K562 (cell line): Measurements from ENCODE around the gene CALHM3. TPM values are rescaled to one million over a fixed set of nuclear protein-coding genes. Genes with fewer than 3 reads are reported as not detected.
A peak's percentile ranks its signal among the peaks of the same experiment; 100 is the strongest.

Experiments
- BHLHE40 ChIP-seq: IDR thresholded peaks from 2 replicates; pipeline ENCODE4 v1.6.1; 2011; ENCODE audit warnings: low read length, improper control_type of control experiment
- DDX20 ChIP-seq: fragments of 450-650 bp; IDR thresholded peaks from 2 replicates; pipeline ENCODE4 v1.6.1; 2016; ENCODE audit warnings: missing genetic modification characterization, low read depth, mild to moderate bottlenecking, missing compliant biosample characterization, moderate library complexity
- ESRRB ChIP-seq: fragments of 250-450 bp; sonication (Bioruptor Pico); IDR thresholded peaks from 2 replicates; pipeline ENCODE4 v1.5.0; 2020; ENCODE audit warnings: mild to moderate bottlenecking, moderate library complexity, borderline replicate concordance
- ETV6 ChIP-seq, 3 experiments: fragments of 150-350 bp in 1 of 3; sonication (generic) in 1 of 3; formaldehyde crosslinking in 1 of 3; IDR thresholded peaks; 2 replicates each; pipeline versions ENCODE4 v1.6.1 to v1.8.0; 2014 to 2022; ENCODE audit warnings: borderline replicate concordance in 2 of 3, low read depth in 2 of 3, antibody characterized with exemption in 1 of 3, low read length in 1 of 3, mild to moderate bottlenecking in 1 of 3, missing genetic modification reagents in 1 of 3
- HDAC1 ChIP-seq, 2 experiments: fragments of 450-650 bp; IDR thresholded peaks; 2 replicates each; pipeline ENCODE4 v1.6.1; 2016 to 2017; ENCODE audit warnings: inconsistent platforms in 1 of 2, mild to moderate bottlenecking in 1 of 2, moderate library complexity in 1 of 2
- IRF2 ChIP-seq: sonication (generic); formaldehyde crosslinking; IDR thresholded peaks from 2 replicates; pipeline ENCODE4 v1.8.1; 2022; ENCODE audit warnings: mild to moderate bottlenecking, missing genetic modification reagents
- MAZ ChIP-seq, 2 experiments: fragments of 450-650 bp in 1 of 2; sonication (generic) in 1 of 2; formaldehyde crosslinking; IDR thresholded peaks in 1 of 2; conservative IDR thresholded peaks in 1 of 2; 2 replicates each; pipeline versions ENCODE4 v1.4.0 to v1.5.0; 2020; ENCODE audit warnings: mild to moderate bottlenecking in 1 of 2, missing genetic modification reagents in 1 of 2
- MTF1 ChIP-seq: fragments of 250-450 bp; sonication (Bioruptor Pico); IDR thresholded peaks from 2 replicates; pipeline ENCODE4 v1.9.0; 2021; ENCODE audit warnings: moderate library complexity, mild to moderate bottlenecking, inconsistent platforms, borderline replicate concordance
- NFATC3 ChIP-seq: fragments of 450-650 bp; IDR thresholded peaks from 2 replicates; pipeline ENCODE4 v1.6.1; 2017; ENCODE audit warnings: mild to moderate bottlenecking
- NFRKB ChIP-seq: fragments of 450-650 bp; IDR thresholded peaks from 2 replicates; pipeline ENCODE4 v1.6.1; 2016; ENCODE audit warnings: low read depth
- PHF20 ChIP-seq: fragments of 450-650 bp; IDR thresholded peaks from 2 replicates; pipeline ENCODE4 v1.6.1; 2018; ENCODE audit not compliant: partially characterized antibody
- POLR2A ChIP-seq: fragments of 450-650 bp; conservative IDR thresholded peaks from 2 replicates; pipeline ENCODE4 v1.6.1; 2016
- POLR3G ChIP-seq: IDR thresholded peaks from 2 replicates; pipeline ENCODE4 v1.6.1; 2011; ENCODE audit not compliant: insufficient read length, insufficient replicate concordance; ENCODE audit errors: extremely low read depth
- SP1 ChIP-seq: sonication (generic); formaldehyde crosslinking; IDR thresholded peaks from 2 replicates; pipeline ENCODE4 v1.8.1; 2022; ENCODE audit warnings: mild to moderate bottlenecking, missing genetic modification reagents
- TAF15 ChIP-seq: fragments of 200-400 bp; formaldehyde crosslinking; IDR thresholded peaks from 2 replicates; pipeline ENCODE4 v1.6.1; 2017; ENCODE audit warnings: mild to moderate bottlenecking, low read depth, low read length, moderate library complexity
- UBTF ChIP-seq, 2 experiments: IDR thresholded peaks; 2 replicates each; pipeline ENCODE4 v1.6.1; 2012; ENCODE audit warnings: improper control_type of control experiment in 2 of 2, low read depth in 2 of 2, low read length in 2 of 2, borderline replicate concordance in 1 of 2
- XRCC5 ChIP-seq: fragments of 200-400 bp; formaldehyde crosslinking; IDR thresholded peaks from 2 replicates; pipeline ENCODE4 v1.6.1; 2017; ENCODE audit warnings: low read depth, mild to moderate bottlenecking, low read length
- ZC3H8 ChIP-seq: fragments of 450-650 bp; IDR thresholded peaks from 2 replicates; pipeline ENCODE4 v1.6.1; 2017
- ZFP30 ChIP-seq: fragments of 250-450 bp; sonication (Bioruptor Pico); IDR thresholded peaks from 2 replicates; pipeline ENCODE4 v1.8.0; 2022; ENCODE audit warnings: moderate library complexity, mild to moderate bottlenecking, inconsistent platforms, borderline replicate concordance
- ZNF165 ChIP-seq: fragments of 250-450 bp; sonication (Bioruptor Pico); IDR thresholded peaks from 2 replicates; pipeline ENCODE4 v1.4.0; 2020; ENCODE audit warnings: borderline replicate concordance
- ZNF764 ChIP-seq: fragments of 250-450 bp; sonication (Bioruptor Pico); IDR thresholded peaks from 2 replicates; pipeline ENCODE4 v1.4.0; 2020; ENCODE audit warnings: low read depth, mild to moderate bottlenecking, moderate library complexity
- polyA plus RNA-seq, 8 experiments: library from polyadenylated mRNA; depleted of rRNA in 4 of 8; stranded (reverse) in 5 of 8; unstranded in 3 of 8; fragments of >200 nt; fragmentation: Nextera tagmentation in 2 of 8; fragmentation: Illumina TruSeq in 1 of 8; extraction: Ambion mirVana in 2 of 8; extraction: Trizol in 1 of 8; gene quantifications; 2 replicates each; pipeline versions ENCODE4 v1.2.1 to v1.2.3, GENCODE V29; 2011 to 2014; ENCODE audit warnings: inconsistent platforms in 1 of 8, missing spikeins in 1 of 8
- total RNA-seq, 7 experiments: library from RNA; depleted of rRNA in 6 of 7; stranded (reverse); fragments of >200 nt in 6 of 7; fragmentation: Illumina TruSeq in 2 of 7; extraction: Trizol in 2 of 7; gene quantifications; 2 replicates each; pipeline versions ENCODE4 v1.2.1 to v1.2.3, GENCODE V29; 2011 to 2021; ENCODE audit warnings: low replicate concordance in 1 of 7
- TF ChIP-seq, protein P1 (sequence below): IDR thresholded peaks from 2 replicates; pipeline ENCODE4 v1.6.1; 2012; ENCODE audit warnings: low read depth, low read length, improper control_type of control experiment, borderline replicate concordance
- TF ChIP-seq, protein P2 (sequence below): sonication (generic); formaldehyde crosslinking; IDR thresholded peaks from 2 replicates; pipeline ENCODE4 v1.8.0; 2022; ENCODE audit warnings: mild to moderate bottlenecking, missing genetic modification reagents

The CALHM3 gene
- total and polyA plus RNA-seq, 9 of the 15 experiments (the other 6 are each of a cell fraction or from before 2014, with no cell fraction given) = not detected

DNA sequence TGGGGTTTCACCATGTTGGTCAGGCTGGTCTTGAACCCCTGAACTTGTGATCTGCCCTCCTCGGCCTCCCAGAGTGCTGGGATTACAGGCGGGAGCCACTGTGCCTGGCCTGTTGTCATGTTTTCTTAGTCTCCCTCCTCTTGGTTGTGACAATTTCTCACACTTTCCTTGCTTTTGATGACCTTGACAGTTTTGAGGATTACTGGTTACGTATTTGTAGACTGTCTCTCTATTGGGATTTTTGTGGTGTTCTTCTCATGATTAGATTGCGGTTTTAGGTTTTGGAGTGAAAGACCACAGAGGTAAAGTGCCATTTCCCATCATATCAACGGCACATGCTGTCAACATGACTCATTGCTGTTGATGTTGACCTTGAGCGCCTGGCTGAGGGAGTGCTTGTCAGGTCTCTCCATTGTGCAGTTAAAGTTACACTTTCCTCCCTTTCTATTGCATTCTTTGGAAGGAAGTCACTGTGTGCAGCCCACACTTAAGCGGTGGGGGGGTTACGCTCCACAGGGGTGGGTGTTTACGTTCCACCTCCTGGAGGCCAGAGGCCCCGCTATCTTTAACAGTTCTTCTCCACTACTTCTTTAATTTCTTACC is 25.2 kb upstream of the CALHM3 start (continued):
- TF ChIP-seq, protein P1, sequence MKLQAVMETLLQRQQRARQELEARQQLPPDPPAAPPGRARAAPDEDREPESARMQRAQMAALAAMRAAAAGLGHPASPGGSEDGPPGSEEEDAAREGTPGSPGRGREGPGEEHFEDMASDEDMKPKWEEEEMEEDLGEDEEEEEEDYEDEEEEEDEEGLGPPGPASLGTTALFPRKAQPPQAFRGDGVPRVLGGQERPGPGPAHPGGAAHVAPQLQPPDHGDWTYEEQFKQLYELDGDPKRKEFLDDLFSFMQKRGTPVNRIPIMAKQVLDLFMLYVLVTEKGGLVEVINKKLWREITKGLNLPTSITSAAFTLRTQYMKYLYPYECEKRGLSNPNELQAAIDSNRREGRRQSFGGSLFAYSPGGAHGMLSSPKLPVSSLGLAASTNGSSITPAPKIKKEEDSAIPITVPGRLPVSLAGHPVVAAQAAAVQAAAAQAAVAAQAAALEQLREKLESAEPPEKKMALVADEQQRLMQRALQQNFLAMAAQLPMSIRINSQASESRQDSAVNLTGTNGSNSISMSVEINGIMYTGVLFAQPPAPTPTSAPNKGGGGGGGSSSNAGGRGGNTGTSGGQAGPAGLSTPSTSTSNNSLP = 0 out of 2 replicates have a peak, but pooled peaks have one; percentile 17
- no peak for TF ChIP-seq NFATC3
- no peak for TF ChIP-seq UBTF (IDR thresholded peaks at IDR 0.05; ENCODE audit: borderline replicate concordance in 1 of 2, low read depth in 2 of 2, low read length in 2 of 2)
- TF ChIP-seq BHLHE40 = peak; percentile 94
- TF ChIP-seq ZC3H8 = no peak
- no peak for TF ChIP-seq MTF1
- TF ChIP-seq DDX20 (tag) = no peak
- TF ChIP-seq ZNF764 (CRISPR knock-in tag) = no peak
- no peak for TF ChIP-seq PHF20
- TF ChIP-seq, protein P2, sequence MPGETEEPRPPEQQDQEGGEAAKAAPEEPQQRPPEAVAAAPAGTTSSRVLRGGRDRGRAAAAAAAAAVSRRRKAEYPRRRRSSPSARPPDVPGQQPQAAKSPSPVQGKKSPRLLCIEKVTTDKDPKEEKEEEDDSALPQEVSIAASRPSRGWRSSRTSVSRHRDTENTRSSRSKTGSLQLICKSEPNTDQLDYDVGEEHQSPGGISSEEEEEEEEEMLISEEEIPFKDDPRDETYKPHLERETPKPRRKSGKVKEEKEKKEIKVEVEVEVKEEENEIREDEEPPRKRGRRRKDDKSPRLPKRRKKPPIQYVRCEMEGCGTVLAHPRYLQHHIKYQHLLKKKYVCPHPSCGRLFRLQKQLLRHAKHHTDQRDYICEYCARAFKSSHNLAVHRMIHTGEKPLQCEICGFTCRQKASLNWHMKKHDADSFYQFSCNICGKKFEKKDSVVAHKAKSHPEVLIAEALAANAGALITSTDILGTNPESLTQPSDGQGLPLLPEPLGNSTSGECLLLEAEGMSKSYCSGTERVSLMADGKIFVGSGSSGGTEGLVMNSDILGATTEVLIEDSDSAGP (CRISPR knock-in tag) = no peak
- TF ChIP-seq SP1 (CRISPR knock-in tag) = 0 out of 2 replicates have a peak, but pooled peaks have one; percentile 43
- no peak for TF ChIP-seq XRCC5
- TF ChIP-seq IRF2 (CRISPR knock-in tag) = no peak
- TF ChIP-seq ZFP30 (CRISPR knock-in tag) = no peak
- no peak for TF ChIP-seq NFRKB
- no peak for TF ChIP-seq POLR2A
- 0 out of 4 replicates have a peak, but pooled peaks of 1 of the 2 experiments have one; percentile 42 for TF ChIP-seq MAZ (CRISPR knock-in tag; conservative IDR thresholded peaks at IDR 0.05 in 1 of 2, IDR thresholded peaks at IDR 0.05 in 1 of 2)
- TF ChIP-seq POLR3G = no peak
- TF ChIP-seq ETV6 (IDR thresholded peaks at IDR 0.05; ENCODE audit: borderline replicate concordance in 1 of 2, low read depth in 2 of 2, low read length in 1 of 2) = no peak
- no peak for TF ChIP-seq ETV6 (CRISPR knock-in tag; IDR thresholded peaks at IDR 0.05; ENCODE audit: borderline replicate concordance)
- TF ChIP-seq HDAC1 (IDR thresholded peaks at IDR 0.05) = peak in 1 of 2 experiments; percentile 93; a peak in 2 of 4 replicates
- no peak for TF ChIP-seq TAF15
- no peak for TF ChIP-seq ESRRB (CRISPR knock-in tag)
- TF ChIP-seq ZNF165 (CRISPR knock-in tag) = no peak
